GM18870 (cell line): ENCODE measurements around the gene ABTB1.

Experiments
- ATAC-seq: cut with Tn5 transposase; IDR thresholded peaks from one replicate; pipeline ENCODE4 v1.9.1; 2021; ENCODE audit warnings: moderate library complexity; ENCODE audit not compliant: unreplicated experiment

Gene ABTB1

DNA sequence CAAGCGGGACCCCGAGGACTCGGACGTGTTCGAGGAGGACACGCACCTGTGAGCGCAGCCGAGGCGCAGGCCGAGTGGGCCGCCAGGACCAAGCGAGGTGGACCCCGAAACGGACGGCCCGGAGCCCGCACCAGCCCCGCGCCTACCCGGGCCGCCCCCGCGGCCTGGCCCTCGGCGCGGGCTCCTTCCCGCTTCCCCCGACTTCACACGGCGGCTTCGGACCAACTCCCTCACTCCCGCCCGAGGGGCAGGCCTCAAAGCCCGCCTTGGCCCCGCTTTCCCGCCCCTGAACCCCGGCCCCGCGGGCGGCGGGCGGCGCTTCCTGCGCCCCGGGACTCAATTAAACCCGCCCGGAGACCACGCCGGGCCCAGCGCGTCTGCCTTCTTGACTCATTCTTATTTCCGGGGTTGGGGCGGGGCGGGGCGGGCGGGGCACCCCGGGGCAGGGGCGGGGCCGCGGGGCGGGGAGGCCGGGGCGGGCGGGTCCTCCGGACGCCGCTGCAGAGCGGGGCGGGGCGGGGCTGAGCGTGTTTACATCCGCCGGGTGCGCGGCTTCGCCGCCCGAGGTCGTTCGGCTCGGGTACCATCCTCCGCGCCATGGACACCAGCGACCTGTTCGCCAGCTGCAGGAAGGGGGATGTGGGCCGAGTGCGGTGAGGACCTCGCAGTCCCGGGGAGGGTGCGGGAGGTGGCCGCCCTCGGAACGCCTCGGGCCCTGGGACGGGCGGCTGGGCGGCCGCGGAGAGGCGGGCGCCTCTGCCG is at the start of gene ABTB1:
Gene ABTB1 (plus strand): TSS at position 524 of the 762 bp plus-strand sequence. CDS start 74 bp downstream, at position 598.
- ATAC-seq: no peak

DNA sequence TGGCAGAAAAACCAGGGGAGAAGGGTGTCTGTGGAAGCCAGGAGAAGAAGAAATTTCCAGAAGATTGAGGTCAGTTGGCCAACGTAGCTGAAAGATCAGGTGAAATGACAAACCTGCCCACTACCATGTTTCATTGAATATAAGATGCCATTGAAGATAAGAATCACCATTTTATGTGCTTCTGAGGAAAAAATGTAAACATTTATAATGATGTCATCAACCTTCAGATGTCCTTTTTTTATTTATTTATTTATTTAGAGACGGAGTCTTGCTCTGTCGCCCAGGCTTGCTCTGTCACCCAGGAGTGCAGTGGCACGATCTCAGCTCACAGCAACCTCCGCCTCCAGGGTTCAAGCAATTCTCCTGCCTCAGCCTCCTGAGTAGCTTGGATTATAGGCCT is 48.7 kb upstream of the ABTB1 start:
- ATAC-seq: no peak

DNA sequence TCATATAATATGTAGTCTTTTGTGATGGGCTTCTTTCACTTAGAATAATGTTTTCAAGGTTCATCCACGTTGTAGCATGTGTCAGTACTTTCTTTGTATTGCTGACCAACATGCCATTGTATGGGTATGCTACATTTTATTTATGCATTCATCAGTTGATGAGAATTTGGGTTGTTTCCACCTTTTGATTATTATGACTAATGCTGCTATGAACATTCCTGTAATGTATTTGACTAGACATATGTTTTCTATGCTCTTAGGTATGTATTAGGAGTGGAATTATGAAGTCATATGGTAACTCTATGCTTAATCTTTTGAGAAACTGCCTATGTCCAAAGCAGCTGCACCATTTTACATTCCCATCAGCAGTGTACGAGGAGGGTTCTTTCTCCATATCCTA is 46.9 kb upstream of the ABTB1 start:
- no peak for ATAC-seq

DNA sequence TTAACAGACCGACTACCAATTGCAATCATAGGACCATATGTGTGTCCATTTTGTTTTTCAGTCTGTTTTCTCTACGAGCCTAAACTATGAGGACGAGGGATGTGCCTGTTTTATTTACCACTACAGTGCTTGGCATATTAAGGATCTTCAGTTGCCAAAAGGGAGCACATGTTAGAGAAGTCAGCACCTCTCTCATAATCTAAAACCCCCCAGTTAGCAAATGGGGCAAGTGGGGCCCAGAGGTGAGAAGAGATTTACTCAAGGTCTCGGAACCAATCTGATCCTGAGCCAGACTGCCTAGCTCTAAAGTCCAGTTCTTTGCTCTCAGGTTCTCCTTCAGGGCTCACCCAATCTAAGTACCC is 44.3 kb upstream of the ABTB1 start:
- no peak for ATAC-seq

DNA sequence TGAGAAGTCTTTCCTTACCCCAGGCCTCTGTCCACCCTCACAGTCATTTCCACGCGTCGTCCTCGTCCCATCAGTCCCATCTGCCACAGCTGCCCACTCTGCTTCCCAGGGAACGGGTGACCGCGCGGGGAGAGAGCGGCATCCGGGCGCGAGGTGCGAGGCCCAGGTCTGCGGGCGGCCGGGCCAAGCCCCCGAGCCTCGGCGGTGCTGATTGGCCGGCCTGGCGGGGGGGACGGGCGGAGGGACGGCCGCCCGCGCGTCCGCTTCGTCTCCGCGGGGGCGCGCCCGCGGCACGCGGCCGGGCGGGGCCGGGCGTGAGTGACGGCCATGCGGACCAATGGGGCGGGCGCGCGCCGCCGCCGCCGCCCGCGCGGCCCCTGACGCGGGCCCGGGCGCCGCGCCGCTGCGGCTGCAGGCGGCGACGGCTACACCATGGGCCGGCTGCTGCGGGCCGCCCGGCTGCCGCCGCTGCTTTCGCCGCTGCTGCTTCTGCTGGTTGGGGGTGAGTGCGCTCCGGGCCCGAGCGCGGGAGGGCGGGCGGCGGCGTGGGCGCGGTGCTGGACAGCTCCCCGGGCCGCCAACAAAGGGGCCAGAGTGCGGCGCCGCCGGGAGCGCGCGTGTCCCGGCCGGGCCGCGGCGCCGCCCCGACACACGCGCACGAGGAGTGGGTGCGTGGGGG is 43.8 kb upstream of the ABTB1 start, which contains the start of gene PODXL2:
Gene PODXL2 (plus strand): TSS at position 398 of the 679 bp plus-strand sequence. CDS start 35 bp downstream, at position 433.
- ATAC-seq: no peak

DNA sequence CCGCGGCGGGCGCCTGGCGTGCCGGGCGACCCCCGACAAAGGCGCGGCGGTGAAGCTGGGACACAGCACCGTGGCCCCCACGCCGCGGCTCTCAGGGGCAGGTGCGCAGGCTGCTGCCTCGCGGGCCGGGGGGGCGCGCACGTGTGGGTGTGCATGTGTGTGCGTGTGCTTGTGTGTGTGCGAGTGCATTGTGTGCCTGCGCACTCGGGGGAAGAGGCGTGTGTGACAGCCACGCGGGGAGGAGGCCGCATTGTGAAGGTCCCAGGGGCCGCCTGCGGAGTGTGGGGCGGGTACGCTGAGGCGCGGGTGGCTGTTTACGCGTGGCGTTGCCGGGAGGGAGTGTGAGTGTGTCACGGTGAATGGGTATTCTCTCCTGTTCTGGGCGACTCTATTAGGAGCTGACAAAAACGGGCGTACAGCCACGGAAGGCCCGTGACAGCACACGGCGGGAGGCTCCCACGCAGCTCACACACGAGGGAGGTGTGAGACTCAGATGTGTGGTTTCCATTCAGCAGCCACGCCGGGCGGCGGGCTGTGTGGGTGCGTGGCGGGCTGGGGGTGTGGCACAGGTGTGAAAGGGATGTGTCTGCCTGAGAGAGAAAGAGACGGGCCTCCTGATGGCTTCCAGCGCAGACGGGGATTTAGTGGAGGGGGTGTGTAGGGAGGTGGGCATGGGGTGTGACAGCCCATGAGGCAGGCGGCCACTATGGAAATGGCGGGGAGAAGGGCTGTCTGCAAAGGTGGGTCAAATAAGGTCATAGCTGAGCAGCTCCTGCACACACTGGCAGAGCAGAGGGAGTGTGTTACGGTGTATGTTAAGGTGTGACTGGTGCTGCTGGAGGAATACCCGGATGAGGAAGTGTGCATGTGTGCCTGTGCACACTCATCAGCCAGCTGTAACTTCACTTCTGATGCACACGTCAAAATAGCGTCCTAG is 43.0 kb upstream of the ABTB1 start:
- ATAC-seq: no peak

DNA sequence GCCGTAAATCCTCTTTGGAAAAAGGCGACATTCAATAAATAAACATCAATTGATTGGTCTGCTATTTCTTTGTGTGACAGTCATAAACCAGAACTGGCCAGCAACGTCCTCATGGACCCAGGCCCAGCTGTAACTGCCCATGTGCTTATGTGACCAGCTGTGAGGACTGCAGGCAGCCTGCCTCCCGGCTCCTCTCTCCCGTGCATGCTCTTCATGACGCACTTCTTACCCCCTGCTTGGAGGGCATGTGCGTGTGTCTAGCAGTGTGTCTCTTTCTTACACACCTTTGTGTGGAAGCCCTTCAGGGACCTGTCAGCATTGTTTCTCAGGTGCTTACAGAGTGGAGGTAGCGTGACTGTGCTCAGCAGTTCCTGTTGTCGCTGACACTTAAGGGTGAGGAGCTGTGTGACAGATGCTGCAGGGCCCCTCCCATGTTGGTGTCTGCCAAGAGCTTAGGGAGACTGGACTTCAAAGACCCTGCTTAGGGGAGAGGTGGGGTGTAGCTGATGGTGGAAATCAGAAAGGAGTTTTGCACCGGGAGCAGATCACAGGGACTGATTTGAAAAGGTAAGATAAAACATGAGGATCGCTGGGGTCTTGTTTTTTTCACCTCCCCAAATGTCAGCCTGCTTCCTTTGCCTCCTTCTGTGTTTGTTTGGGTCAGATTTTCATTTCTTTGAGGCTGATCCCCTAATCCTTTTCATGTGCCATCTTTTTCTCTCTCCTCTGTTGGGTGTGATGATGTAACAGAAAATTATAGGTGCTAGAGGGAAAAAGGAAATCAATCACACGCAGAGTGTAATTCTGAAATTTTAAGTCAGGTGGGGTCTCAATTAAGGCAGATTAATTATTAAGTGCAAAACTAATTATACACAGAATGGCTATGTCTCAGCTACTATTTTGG is 41.7 kb upstream of the ABTB1 start:
- ATAC-seq: no peak

DNA sequence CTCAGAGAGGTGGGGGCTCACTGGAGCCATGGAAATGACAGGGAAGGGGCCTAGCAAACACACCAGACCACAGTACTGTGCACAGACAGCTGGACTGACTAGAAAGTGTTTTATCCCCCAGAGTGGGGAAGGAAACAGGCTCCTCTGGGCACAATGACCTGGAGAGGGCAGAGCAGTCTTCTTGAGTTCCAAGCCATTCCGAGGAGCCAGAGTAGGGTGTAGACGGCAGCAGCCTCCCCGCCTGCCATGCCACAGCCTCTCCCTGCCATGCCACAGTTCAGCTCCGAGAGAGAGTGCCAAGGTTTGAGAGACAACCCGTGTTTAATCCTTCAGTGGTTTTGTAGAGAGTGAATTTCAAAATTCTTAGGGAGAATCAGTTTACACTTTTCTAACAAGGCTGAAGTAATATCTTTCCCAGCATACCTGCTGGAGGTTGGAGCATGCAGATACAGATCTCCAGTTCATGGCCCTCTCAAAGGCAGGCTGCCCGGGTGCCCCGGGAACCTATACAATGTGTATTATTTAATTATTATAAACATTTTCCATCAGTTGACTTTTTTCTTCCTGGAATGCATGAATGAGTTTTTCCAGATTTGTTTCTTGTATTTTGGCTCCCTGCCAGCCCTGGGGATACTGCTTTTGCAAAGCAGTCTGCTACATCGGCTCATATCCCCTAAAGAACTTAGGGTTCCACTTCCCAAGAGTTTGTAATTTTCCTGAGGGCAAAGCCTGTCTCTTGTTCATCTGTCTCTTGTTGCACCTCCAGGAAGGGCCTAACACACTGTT is 40.5 kb upstream of the ABTB1 start:
- no peak for ATAC-seq

DNA sequence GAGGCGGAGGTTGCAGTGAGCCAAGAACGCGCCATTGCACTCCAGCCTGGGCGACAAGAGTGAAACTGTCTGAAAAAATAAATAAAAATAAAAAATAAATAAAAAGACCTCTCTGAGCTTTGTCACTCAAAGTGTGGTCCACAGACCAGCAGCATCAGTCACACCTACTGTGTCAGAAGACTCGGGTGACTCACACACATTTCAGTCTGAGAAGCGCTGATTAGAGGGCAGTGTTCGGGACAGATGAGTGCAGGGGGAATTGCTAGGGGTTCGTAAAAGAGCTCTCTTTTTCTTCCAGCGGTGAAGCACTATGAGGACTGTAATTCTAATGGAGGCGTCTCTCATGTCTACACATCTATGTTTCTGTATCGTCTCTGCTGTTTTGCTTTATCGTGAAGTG is 38.1 kb upstream of the ABTB1 start:
- no peak for ATAC-seq

DNA sequence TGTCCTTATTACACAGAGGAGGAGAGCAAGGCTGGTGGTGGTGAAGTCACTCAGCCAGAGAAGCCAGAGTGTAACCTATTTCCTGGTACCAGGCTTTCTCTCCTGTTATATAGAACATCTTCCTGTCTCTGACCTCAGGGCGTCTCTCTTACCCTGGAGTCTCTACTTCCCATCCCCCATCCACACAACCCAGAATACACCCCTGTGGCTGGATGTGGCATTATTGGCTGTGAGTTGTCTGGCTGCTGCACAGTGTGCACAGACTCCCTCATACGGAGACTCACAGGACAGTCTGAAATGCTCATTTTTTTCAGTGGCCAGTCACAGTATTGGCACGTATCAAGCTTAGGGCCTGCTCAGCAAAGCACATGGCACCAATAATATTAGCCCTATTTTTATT is 35.2 kb upstream of the ABTB1 start:
- ATAC-seq: no peak

DNA sequence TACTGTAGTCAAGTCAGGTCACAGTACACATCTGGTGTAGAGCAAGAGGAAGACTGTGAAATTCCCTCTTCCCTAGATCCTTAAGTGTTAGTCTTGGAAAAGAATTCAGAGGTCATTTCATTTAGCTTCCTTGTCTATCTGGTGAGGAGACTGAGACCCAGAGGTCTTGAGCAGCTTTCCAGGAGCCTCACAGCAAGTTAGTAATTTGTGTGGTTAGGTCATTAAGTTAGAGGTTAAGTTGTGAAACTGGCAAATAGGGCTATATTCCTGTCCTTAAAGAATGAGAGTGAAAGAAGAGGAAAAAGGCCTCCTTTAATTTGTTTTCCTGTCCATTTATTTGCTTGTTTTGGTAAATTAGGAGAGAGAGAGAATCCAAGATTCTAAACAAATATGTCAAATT is 34.8 kb upstream of the ABTB1 start:
- no peak for ATAC-seq

DNA sequence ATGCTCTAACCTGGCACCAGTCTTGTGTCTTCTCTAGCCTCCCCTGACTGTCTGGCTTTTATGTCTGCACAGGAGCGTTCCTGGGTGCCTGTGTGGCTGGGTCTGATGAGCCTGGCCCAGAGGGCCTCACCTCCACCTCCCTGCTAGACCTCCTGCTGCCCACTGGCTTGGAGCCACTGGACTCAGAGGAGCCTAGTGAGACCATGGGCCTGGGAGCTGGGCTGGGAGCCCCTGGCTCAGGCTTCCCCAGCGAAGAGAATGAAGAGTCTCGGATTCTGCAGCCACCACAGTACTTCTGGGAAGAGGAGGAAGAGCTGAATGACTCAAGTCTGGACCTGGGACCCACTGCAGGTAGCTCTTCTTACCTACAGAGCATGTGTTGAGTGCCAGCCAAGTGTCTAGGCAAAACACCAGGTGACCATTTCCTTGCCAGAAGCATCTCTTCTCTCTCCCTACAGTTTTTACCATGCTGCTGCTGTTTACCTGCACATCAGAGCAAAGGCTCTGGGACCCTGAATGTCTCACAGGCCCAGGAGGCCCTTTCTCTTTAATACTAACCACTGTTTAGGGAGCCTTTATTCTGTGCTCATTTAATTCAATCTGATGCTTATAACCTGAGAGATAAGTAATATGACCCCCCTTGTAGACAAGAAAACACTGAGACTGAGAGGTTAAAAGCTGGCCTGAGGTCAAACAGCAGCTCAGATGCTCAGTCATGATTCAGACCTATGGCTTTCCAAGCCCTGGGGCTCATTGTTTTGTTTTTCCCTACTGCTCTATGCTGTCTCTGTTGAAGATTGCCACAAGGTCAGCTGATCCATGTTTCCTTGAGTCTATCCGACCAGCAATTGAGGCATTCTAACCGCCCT is 33.3 kb upstream of the ABTB1 start:
- no peak for ATAC-seq

DNA sequence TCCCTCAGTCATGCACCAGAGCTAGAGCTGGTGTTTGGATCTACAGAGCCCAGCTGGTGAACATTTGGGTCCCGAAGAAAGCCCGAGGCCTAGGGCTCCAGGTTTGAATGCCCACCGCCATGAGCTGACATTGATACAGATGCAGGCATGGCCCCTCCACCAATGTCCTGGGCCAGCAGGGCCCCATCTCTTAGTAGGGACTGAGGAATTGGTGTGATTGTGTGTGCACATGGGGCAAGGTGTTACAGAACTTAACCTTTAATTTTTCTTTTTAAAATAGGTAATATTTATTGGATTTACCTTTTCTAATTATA is 32.8 kb upstream of the ABTB1 start:
- no peak for ATAC-seq

DNA sequence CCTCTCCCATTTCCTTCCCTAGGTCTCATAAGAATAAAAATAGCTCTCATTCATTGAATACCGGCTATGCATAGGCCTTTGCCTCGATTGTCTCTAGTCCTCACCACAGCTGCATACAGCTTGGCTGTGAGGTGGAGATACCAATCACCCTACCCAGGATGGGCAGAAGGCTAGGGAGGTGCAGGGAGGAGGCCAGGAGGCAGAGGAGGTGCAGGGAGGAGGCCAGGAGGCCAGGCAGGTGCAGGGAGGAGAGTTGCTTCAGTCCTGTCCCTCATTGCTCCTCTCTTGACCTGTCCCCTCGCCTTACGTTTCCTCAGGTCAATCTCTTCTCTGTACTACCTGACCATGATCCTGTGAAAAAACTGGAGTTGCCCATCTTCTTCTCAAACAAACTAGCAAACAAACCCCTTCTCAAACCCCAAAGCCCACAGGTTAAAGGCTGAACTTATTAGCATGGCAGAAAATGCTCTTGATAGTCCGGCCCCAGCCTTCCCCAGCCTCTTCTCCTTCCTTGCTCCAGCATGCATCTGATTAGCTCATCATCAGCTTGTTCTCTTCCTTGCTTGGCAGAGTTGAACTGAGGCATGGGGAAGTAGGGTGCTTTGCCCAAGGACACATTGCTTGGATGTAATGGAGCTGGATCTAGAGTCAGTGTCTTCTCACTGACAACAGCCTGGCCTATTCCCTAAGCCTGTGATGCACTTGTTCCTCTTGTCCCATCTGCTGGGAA is 27.9 kb upstream of the ABTB1 start:
- no peak for ATAC-seq

DNA sequence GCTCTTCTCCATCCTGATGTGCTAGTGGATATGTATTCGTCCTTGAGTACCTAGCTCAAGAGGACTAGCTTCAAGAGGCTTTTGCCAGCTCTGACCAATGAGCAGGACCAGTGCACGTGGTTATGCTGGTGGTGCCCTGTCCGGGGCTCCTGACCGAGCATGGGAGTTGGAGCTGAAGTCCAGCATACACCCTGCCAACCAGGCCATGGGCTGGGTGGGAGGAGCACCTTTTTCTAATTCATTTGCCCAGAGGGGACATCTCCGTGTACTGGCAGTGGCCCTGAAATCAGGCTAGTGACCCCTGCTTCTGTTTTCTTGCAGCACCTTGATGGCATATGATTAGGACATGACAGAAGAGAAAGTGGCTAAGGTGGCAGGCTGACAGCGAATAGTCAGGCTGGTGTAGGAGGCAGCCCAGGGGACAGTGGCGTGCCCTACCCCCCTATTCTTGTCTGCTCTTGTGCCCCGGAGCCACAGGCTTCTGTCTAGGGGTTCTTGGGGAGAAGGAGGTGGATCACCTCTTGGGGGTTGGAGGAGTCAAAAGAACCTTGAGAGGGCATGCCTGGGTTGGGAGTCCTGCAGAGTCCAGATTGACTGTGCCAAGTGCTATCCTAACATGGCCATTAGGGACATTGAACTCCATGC is 27.3 kb upstream of the ABTB1 start:
- ATAC-seq: no peak

DNA sequence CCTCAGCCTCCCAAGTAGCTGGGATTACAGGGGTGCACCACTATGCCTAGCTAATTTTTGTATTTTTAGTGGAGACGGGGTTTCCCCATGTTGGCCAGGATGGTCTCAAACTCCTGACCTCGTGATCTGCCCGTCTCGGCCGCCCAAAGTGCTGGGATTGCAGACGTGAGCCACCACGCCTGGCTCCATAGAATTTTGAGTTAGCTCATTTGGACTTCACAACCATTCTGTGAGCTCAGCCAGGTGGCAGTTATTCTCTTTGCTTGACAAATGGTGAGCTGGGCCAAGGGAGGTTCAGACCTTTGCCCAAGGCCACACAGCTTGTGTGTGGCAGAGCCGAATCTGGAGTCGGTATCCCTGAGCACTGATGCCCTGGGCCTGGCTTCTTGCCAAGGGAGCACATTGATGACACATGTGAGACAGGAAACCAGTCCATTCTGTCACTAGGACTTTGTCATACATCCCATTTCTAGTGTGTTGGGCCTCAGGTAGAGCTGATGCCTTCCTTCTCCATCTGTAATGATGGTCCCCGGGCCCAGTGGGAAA is 26.2 kb upstream of the ABTB1 start:
- no peak for ATAC-seq

DNA sequence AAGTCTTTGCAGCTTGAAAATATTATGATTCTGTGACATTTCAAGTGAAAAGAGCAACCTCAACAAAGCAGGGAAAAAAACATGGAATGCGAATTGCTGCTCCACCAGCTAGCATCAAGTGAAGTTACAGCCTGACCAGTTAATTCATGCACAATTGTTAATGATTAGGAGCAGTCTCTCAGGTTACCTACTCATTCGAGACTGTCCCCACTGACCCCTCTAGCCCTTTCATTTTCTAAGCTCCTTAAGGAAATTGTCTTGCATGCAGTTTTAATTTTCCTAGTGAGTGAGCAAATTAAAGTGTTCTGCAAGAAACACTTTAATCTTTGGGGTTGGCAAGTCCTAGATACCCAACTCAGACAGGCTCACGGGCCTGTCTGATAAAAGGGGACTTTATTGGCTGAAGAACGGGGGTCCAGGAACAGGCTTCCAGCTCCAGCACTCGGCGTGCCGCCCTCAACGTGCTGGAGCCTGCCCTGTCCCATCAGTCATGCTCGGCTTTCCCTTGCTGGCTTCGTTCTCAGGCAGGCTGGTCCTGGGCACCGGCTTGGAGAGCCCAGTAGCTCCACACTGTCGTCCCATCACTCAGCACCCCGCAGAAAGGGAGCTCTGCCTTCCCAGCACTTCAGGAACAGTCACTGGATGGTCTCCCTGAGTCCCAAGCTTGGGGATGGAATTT is 25.4 kb upstream of the ABTB1 start:
- no peak for ATAC-seq
